Fibroblast of lung (primary cell): ENCODE results near the gene ZNF827. TPM values are rescaled to one million over a fixed set of nuclear protein-coding genes. Genes with fewer than 3 reads are reported as not detected.
A peak's percentile ranks its signal among the peaks of the same experiment; 100 is the strongest.

Experiments
- DNase-seq, 2 donors: peaks; one replicate each; pipeline versions ENCODE4 v3.0.0 to v3.0.0-alpha.2; 2010; ENCODE audit warnings: low read depth in 2 of 2
- H2AFZ ChIP-seq: 2 replicates; pipeline ENCODE4 v1.5.1; 2012; ENCODE audit warnings: low read length, control low read depth, inconsistent platforms
- H3K27ac ChIP-seq: 2 replicates; pipeline ENCODE4 v1.5.1; 2011; ENCODE audit warnings: low read length, control low read depth; ENCODE audit not compliant: insufficient read depth
- H3K27me3 ChIP-seq: 2 replicates; pipeline ENCODE4 v1.5.1; 2011; ENCODE audit warnings: mild to moderate bottlenecking, low read length; ENCODE audit not compliant: control insufficient read depth, insufficient read depth
- H3K36me3 ChIP-seq: 2 replicates; pipeline ENCODE4 v1.5.1; 2011; ENCODE audit warnings: low read length; ENCODE audit not compliant: control insufficient read depth, insufficient read depth
- H3K4me1 ChIP-seq: 2 replicates; pipeline ENCODE4 v1.5.1; 2011; ENCODE audit warnings: low read length; ENCODE audit not compliant: control insufficient read depth, insufficient read depth; ENCODE audit errors: extremely low read depth
- H3K4me2 ChIP-seq: 2 replicates; pipeline ENCODE4 v1.5.1; 2011; ENCODE audit warnings: low read length, control low read depth; ENCODE audit not compliant: insufficient read depth; ENCODE audit errors: extremely low read depth
- H3K4me3 ChIP-seq, 4 experiments: fragments of 200-600 bp in 1 of 4; sonication (generic) in 1 of 4; replicated peaks in 1 of 4; 2 replicates each; pipeline ENCODE4 v1.5.1; 2011 to 2016; ENCODE audit warnings: low read length in 4 of 4, low read depth in 3 of 4, mild to moderate bottlenecking in 3 of 4, control low read depth in 2 of 4, inconsistent platforms in 1 of 4, mixed read lengths in 1 of 4; ENCODE audit not compliant: insufficient read depth in 1 of 4; ENCODE audit errors: control extremely low read depth in 1 of 4
- H3K79me2 ChIP-seq: 2 replicates; pipeline ENCODE4 v1.5.1; 2012; ENCODE audit warnings: mild to moderate bottlenecking, low read length, inconsistent platforms; ENCODE audit not compliant: control insufficient read depth, insufficient read depth
- H3K9ac ChIP-seq: 2 replicates; pipeline ENCODE4 v1.5.1; 2011; ENCODE audit warnings: mild to moderate bottlenecking, low read length, control low read depth; ENCODE audit not compliant: insufficient read depth
- H3K9me3 ChIP-seq: 2 replicates; pipeline ENCODE4 v1.5.1; 2012; ENCODE audit warnings: low read depth, low read length; ENCODE audit not compliant: control insufficient read depth, insufficient read depth
- H4K20me1 ChIP-seq: 2 replicates; pipeline ENCODE4 v1.5.1; 2011; ENCODE audit warnings: low read length; ENCODE audit not compliant: control insufficient read depth, insufficient read depth; ENCODE audit errors: extremely low read depth
- EZH2 ChIP-seq: IDR thresholded peaks from 2 replicates; pipeline ENCODE4 v1.5.1; 2012; ENCODE audit warnings: low read length, control low read depth, mild to moderate bottlenecking; ENCODE audit errors: missing control alignments
- polyA plus RNA-seq, 2 donors: library from polyadenylated mRNA; depleted of rRNA in 1 of 2; stranded (reverse) in 1 of 2; unstranded in 1 of 2; fragments of >200 nt; gene quantifications; 2 replicates each; pipeline ENCODE4 v1.2.1, GENCODE V29; 2011 to 2012; ENCODE audit warnings: missing spikeins in 1 of 2
- total RNA-seq: library from RNA; depleted of rRNA; stranded (reverse); fragments of >200 nt; gene quantifications from 2 replicates; pipeline ENCODE4 v1.2.1, GENCODE V29; 2014
- TF ChIP-seq, protein P1 (sequence below), 2 donors: IDR thresholded peaks in 1 of 2; conservative IDR thresholded peaks in 1 of 2; 1 replicate in 1 of 2; 2 replicates in 1 of 2; pipeline ENCODE4 v1.5.1; 2011 to 2012; ENCODE audit warnings: low read length in 2 of 2, control low read depth in 1 of 2, inconsistent platforms in 1 of 2, low read depth in 1 of 2, mild to moderate bottlenecking in 1 of 2

ZNF827 gene
- total and polyA plus RNA-seq, 2 donors (not counting 1 experiment from before 2014, with no cell fraction given), result 5.8 to 7.1 TPM

GRCh38 chr4:145784036-145784435 is 154.6 kb downstream of the ZNF827 start:
- Histone ChIP-seq H3K36me3 (no peaks in the 10 kb centered on the region), H3K9me3 (no peaks in the 10 kb centered on the region), H4K20me1 (no peaks in the 10 kb centered on the region), H3K9ac (no peak overlapping the region), H3K4me2 (no peak overlapping the region), H3K27ac (no peak overlapping the region), H3K79me2 (no peaks in the 10 kb centered on the region), H2AFZ (no peak overlapping the region), H3K4me1 (no peaks in the 10 kb centered on the region), H3K4me3 (no peak overlapping the region), H3K27me3 (no peaks in the 10 kb centered on the region)
- TF ChIP-seq, protein P1, sequence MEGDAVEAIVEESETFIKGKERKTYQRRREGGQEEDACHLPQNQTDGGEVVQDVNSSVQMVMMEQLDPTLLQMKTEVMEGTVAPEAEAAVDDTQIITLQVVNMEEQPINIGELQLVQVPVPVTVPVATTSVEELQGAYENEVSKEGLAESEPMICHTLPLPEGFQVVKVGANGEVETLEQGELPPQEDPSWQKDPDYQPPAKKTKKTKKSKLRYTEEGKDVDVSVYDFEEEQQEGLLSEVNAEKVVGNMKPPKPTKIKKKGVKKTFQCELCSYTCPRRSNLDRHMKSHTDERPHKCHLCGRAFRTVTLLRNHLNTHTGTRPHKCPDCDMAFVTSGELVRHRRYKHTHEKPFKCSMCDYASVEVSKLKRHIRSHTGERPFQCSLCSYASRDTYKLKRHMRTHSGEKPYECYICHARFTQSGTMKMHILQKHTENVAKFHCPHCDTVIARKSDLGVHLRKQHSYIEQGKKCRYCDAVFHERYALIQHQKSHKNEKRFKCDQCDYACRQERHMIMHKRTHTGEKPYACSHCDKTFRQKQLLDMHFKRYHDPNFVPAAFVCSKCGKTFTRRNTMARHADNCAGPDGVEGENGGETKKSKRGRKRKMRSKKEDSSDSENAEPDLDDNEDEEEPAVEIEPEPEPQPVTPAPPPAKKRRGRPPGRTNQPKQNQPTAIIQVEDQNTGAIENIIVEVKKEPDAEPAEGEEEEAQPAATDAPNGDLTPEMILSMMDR (conservative IDR thresholded peaks at IDR 0.05 in 1 of 2, IDR thresholded peaks at IDR 0.05 in 1 of 2; ENCODE audit: low read depth in 1 of 2, low read length in 2 of 2), result no peak
- no peak for TF ChIP-seq EZH2
- DNase-seq, result no peak

DNA sequence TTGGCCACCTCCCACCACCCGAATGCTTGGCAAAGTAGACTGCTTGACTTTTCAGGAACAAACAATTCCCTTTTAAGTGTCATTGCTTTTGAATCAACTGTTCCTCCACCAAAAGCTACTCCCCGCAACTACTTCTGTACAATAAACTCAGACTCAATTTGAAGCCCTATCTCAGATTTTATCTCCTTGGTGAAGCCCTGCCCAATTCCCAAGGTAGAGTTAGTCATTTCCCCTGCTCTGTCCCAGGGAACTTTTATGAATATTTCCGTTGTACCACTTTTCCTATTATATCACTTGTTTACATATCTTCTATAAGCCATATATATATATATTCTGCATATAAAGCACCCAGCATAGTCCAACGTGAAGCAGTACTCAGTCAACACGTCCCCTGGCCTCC is 155.9 kb downstream of the ZNF827 start:
- no peaks in the 10 kb centered on the region for H4K20me1 ChIP-seq
- no peaks in the 10 kb centered on the region for H3K79me2 ChIP-seq
- no peak overlapping the region for H3K27ac ChIP-seq
- H3K4me1 ChIP-seq, result no peaks in the 10 kb centered on the region
- H3K4me2 ChIP-seq, result no peak overlapping the region
- H3K36me3 ChIP-seq, result no peaks in the 10 kb centered on the region
- TF ChIP-seq, protein P1 (conservative IDR thresholded peaks at IDR 0.05 in 1 of 2, IDR thresholded peaks at IDR 0.05 in 1 of 2; ENCODE audit: low read depth in 1 of 2, low read length in 2 of 2), result no peak
- no peak for TF ChIP-seq EZH2
- H3K9ac ChIP-seq, result no peak overlapping the region
- no peaks in the 10 kb centered on the region for H3K9me3 ChIP-seq
- no peak overlapping the region for H2AFZ ChIP-seq
- no peaks in the 10 kb centered on the region for H3K27me3 ChIP-seq
- no peak overlapping the region for H3K4me3 ChIP-seq
- DNase-seq, result no peak

DNA sequence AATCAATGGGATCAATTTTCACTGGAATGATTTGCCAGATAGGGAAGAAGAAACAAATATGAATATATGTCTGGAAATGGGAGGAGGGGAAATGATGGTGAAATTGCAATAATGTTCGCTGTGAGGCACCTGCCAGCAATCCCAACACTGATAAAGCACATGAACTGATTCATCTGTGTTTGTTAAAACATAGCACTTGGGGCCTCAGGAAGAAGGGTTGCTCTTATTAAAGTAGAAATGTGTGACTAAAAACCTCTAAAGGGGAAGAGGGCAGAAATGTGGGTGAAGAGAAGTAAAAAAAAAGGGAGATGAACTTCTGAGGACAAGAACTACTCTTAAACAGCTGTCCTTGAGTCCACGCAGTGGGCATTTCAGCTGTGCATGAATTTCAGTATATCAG is 157.3 kb downstream of the ZNF827 start:
- DNase-seq, result peak in 1 of 2 donors; percentile 23

More for the DNA sequence above, 157.3 kb downstream of the ZNF827 start:
- TF ChIP-seq, protein P1 (conservative IDR thresholded peaks at IDR 0.05 in 1 of 2, IDR thresholded peaks at IDR 0.05 in 1 of 2; ENCODE audit: low read depth in 1 of 2, low read length in 2 of 2), result no peak
- no peak for TF ChIP-seq EZH2
- Histone ChIP-seq H3K4me1 (no peaks in the 10 kb centered on the region), H3K9ac (no peak overlapping the region), H3K27ac (no peak overlapping the region), H3K79me2 (no peaks in the 10 kb centered on the region), H3K4me2 (no peak overlapping the region), H3K4me3 (no peak overlapping the region), H3K9me3 (no peaks in the 10 kb centered on the region), H3K36me3 (no peaks in the 10 kb centered on the region), H3K27me3 (no peaks in the 10 kb centered on the region), H2AFZ (no peak overlapping the region), H4K20me1 (no peaks in the 10 kb centered on the region)
